HCT116 (cell line): ENCODE measurements around the gene CCDC92B. TPM values are rescaled to one million over a fixed set of nuclear protein-coding genes. Genes with fewer than 3 reads are reported as not detected.

Experiments used
- ATAC-seq: fragments of 200-7000 bp; cut with Tn5 transposase; 2 replicates; pipeline ENCODE4 v1.9.1; 2020; ENCODE audit warnings: mild to moderate bottlenecking, moderate library complexity
- BruUV-seq: library from RNA; stranded (reverse); fragments of 400-500 nt; replicated peaks from 2 replicates; lab custom pipeline; 2021; lab: Mats Ljungman, UMichigan
- CTCF ChIA-PET: fragments of 300-600 bp; sonication (Branson Sonifier 250); formaldehyde crosslinking; loops from one replicate; lab custom pipeline; 2021; ENCODE audit warnings: antibody characterized with exemption; lab: Charles Lee
- POLR2A ChIA-PET: fragments of 300-600, 350-600 bp; sonication (Branson Sonifier 250); formaldehyde crosslinking; loops from one replicate; lab custom pipeline; 2021; ENCODE audit warnings: antibody characterized with exemption; lab: Charles Lee
- RAD21 ChIA-PET, 2 experiments: fragments of 300-600 bp; sonication (Branson Sonifier 250); formaldehyde crosslinking; loops; one replicate each; lab custom pipeline; 2023; ENCODE audit warnings: low total read pairs in 2 of 2; ENCODE audit not compliant: uncharacterized antibody in 2 of 2, unreplicated experiment in 2 of 2, low non-redundant PET in 1 of 2; lab: Charles Lee
- DNase-seq: peaks from one replicate; pipeline ENCODE4 v3.0.0-alpha.2; 2010; ENCODE audit warnings: low read depth, low spot score
- H2AFZ ChIP-seq: fragments of 200-600 bp; shearing (Covaris generic), sonication (generic); 2 replicates; pipeline ENCODE4 v1.6.1; 2017; ENCODE audit warnings: low read depth, mixed run types, mixed read lengths, antibody characterized with exemption, low read length; ENCODE audit not compliant: poor library complexity, severe bottlenecking
- H3K27ac ChIP-seq: 2 replicates; pipeline ENCODE4 v1.5.1; 2012; ENCODE audit warnings: low read depth, low read length
- H3K27me3 ChIP-seq: fragments of 200-600 bp; sonication (generic); 2 replicates; pipeline ENCODE4 v1.6.1; 2016; ENCODE audit warnings: mixed run types, low read length, mixed read lengths; ENCODE audit not compliant: insufficient read depth
- H3K36me3 ChIP-seq, 2 experiments: fragments of 200-500 bp in 1 of 2; fragments of 200-600 bp in 1 of 2; sonication (Bioruptor generic) in 1 of 2; sonication (generic) in 1 of 2; 2 replicates each; pipeline versions ENCODE4 v1.5.1 to v1.6.1; 2014 to 2016; ENCODE audit warnings: low read length in 2 of 2, inconsistent platforms in 1 of 2, mixed read lengths in 1 of 2, mixed run types in 1 of 2; ENCODE audit not compliant: insufficient read depth in 2 of 2, control insufficient read depth in 1 of 2
- H3K4me1 ChIP-seq, 2 experiments: fragments of 200-600 bp in 1 of 2; sonication (generic) in 1 of 2; 2 replicates each; pipeline versions ENCODE4 v1.5.1 to v1.6.1; 2012 to 2017; ENCODE audit warnings: low read length in 2 of 2, inconsistent platforms in 1 of 2, mild to moderate bottlenecking in 1 of 2, mixed read lengths in 1 of 2, mixed run types in 1 of 2, moderate library complexity in 1 of 2; ENCODE audit not compliant: insufficient read depth in 2 of 2, control insufficient read depth in 1 of 2
- H3K4me2 ChIP-seq: fragments of 200-600 bp; sonication (generic); 2 replicates; pipeline ENCODE4 v1.6.1; 2017; ENCODE audit warnings: mixed run types, low read length, mixed read lengths
- H3K4me3 ChIP-seq, 2 experiments: fragments of 200-600 bp in 1 of 2; sonication (generic) in 1 of 2; replicated peaks in 1 of 2; 2 replicates each; pipeline ENCODE4 v1.5.1; 2011 to 2016; ENCODE audit warnings: low read length in 2 of 2, control low read depth in 1 of 2, low read depth in 1 of 2, mild to moderate bottlenecking in 1 of 2, mixed read lengths in 1 of 2, mixed run types in 1 of 2
- H3K79me2 ChIP-seq: fragments of 200-600 bp; sonication (generic); 2 replicates; pipeline ENCODE4 v1.6.1; 2017; ENCODE audit warnings: mild to moderate bottlenecking, mixed run types, low read length, moderate library complexity, mixed read lengths; ENCODE audit not compliant: insufficient read depth
- H3K9ac ChIP-seq: fragments of 200-600 bp; sonication (generic); 2 replicates; pipeline ENCODE4 v1.6.1; 2016; ENCODE audit warnings: low read length, mixed read lengths
- H3K9me2 ChIP-seq: fragments of 200-600 bp; sonication (generic), shearing (Covaris generic); 2 replicates; pipeline ENCODE4 v1.6.1; 2017; ENCODE audit warnings: mixed run types, mild to moderate bottlenecking, moderate library complexity; ENCODE audit not compliant: insufficient read depth
- H3K9me3 ChIP-seq, 2 experiments: fragments of 200-500 bp in 1 of 2; fragments of 200-600 bp in 1 of 2; sonication (Bioruptor generic) in 1 of 2; sonication (generic) in 1 of 2; 2 replicates each; pipeline ENCODE4 v1.6.1; 2014 to 2017; ENCODE audit warnings: low read length in 2 of 2, mixed read lengths in 2 of 2, inconsistent platforms in 1 of 2, low read depth in 1 of 2, mild to moderate bottlenecking in 1 of 2, mixed run types in 1 of 2, moderate library complexity in 1 of 2; ENCODE audit not compliant: control insufficient read depth in 1 of 2, insufficient read depth in 1 of 2
- H4K20me1 ChIP-seq: fragments of 200-600 bp; sonication (generic), shearing (Covaris generic); 2 replicates; pipeline ENCODE4 v1.6.1; 2017; ENCODE audit warnings: mixed run types, mild to moderate bottlenecking, moderate library complexity; ENCODE audit not compliant: insufficient read depth
- CBX3 ChIP-seq: IDR thresholded peaks from 2 replicates; pipeline ENCODE4 v1.6.1; 2012; ENCODE audit warnings: low read depth
- CEBPB ChIP-seq: IDR thresholded peaks from 2 replicates; pipeline ENCODE4 v1.6.1; 2012; ENCODE audit warnings: low read depth
- CTCF ChIP-seq, 3 experiments: fragments of 200-600 bp in 1 of 3; sonication (generic) in 1 of 3; IDR thresholded peaks in 2 of 3; conservative IDR thresholded peaks in 1 of 3; 2 replicates each; pipeline ENCODE4 v1.5.1; 2012 to 2017; ENCODE audit warnings: low read depth in 2 of 3, low read length in 2 of 3, antibody characterized with exemption in 1 of 3, borderline replicate concordance in 1 of 3, control low read depth in 1 of 3, mild to moderate bottlenecking in 1 of 3, mixed read lengths in 1 of 3, mixed run types in 1 of 3, moderate library complexity in 1 of 3; ENCODE audit not compliant: insufficient read depth in 1 of 3
- JUND ChIP-seq: IDR thresholded peaks from 2 replicates; pipeline ENCODE4 v1.6.1; 2012
- MAX ChIP-seq: IDR thresholded peaks from 2 replicates; pipeline ENCODE4 v1.6.1; 2012
- POLR2A ChIP-seq: IDR thresholded peaks from 2 replicates; pipeline ENCODE4 v1.7.0; 2011; ENCODE audit warnings: borderline replicate concordance; ENCODE audit not compliant: insufficient read depth, insufficient read length; ENCODE audit errors: extremely low read depth
- POLR2AphosphoS5 ChIP-seq: IDR thresholded peaks from 2 replicates; pipeline ENCODE4 v1.6.1; 2011; ENCODE audit warnings: mild to moderate bottlenecking, low read depth, low read length, moderate library complexity
- SP1 ChIP-seq: IDR thresholded peaks from 2 replicates; pipeline ENCODE4 v1.6.1; 2012; ENCODE audit warnings: low read depth
- SRF ChIP-seq: IDR thresholded peaks from 2 replicates; pipeline ENCODE4 v1.6.1; 2012; ENCODE audit warnings: low read depth
- TCF7L2 ChIP-seq: IDR thresholded peaks from 2 replicates; pipeline ENCODE4 v1.7.0; 2011; ENCODE audit warnings: borderline replicate concordance, inconsistent platforms; ENCODE audit not compliant: insufficient read depth, insufficient read length; ENCODE audit errors: extremely low read depth
- YY1 ChIP-seq: IDR thresholded peaks from 2 replicates; pipeline ENCODE4 v1.6.1; 2011; ENCODE audit warnings: low read length, low read depth, moderate library complexity, mild to moderate bottlenecking; ENCODE audit not compliant: insufficient replicate concordance; ENCODE audit errors: extremely low read depth
- ZFX ChIP-seq: fragments of 450-650 bp; IDR thresholded peaks from 2 replicates; pipeline ENCODE4 v1.6.1; 2017
- ZNF274 ChIP-seq: fragments of 200-500 bp; sonication (Bioruptor generic); IDR thresholded peaks from 2 replicates; pipeline ENCODE4 v1.6.1; 2014; ENCODE audit warnings: mild to moderate bottlenecking, low read depth, low read length, inconsistent platforms
- intact Hi-C: fragments of 100-400 bp; cut with micrococcal nuclease; formaldehyde crosslinking; loops from 2 replicates; pipeline ENCODE4 v1.10.0; 2022
- total RNA-seq: library from RNA; stranded (reverse); gene quantifications from one replicate; pipeline ENCODE4 v1.2.1, GENCODE V29; 2021; ENCODE audit not compliant: unreplicated experiment

Gene CCDC92B
- total RNA-seq, 1 experiment from 2014 or later = 0.17 TPM

- DNase-seq (no peak), ATAC-seq (no peak)
- peaks cover 15 to 46% of the 10 kb centered on the region in 2 experiments for H3K36me3 ChIP-seq
- no peak for TF ChIP-seq ZNF274
- no peak for TF ChIP-seq SP1
- no peak for TF ChIP-seq CBX3
- TF ChIP-seq ZFX = no peak
- no peak for TF ChIP-seq CTCF (IDR thresholded peaks at IDR 0.05 in 2 of 3, conservative IDR thresholded peaks at IDR 0.05 in 1 of 3; ENCODE audit: borderline replicate concordance in 1 of 3, insufficient read depth in 1 of 3, low read depth in 2 of 3, low read length in 2 of 3)
- ChIA-PET RAD21 (no interaction called here), POLR2A (no interaction called here), CTCF (no interaction called here)
- H3K9me2 ChIP-seq = no peaks in the 10 kb centered on the region
- H3K9me3 ChIP-seq = no peaks in the 10 kb centered on the region
- H4K20me1 ChIP-seq = peaks cover 17% of the 10 kb centered on the region; the same call in 1 of the 2 replicates
- no peaks in the 10 kb centered on the region for H3K27me3 ChIP-seq
- no peak overlapping the region for H3K4me3 ChIP-seq
- BruUV-seq = no TSS peak
- no peak overlapping the region for H2AFZ ChIP-seq
- peaks cover 14 to 17% of the 10 kb centered on the region in 2 experiments for H3K4me1 ChIP-seq
- H3K4me2 ChIP-seq = no peak overlapping the region
- H3K79me2 ChIP-seq = peaks cover 64% of the 10 kb centered on the region
- intact Hi-C loops = no loop called here
- H3K9ac ChIP-seq = no peak overlapping the region
- no peak overlapping the region; the same call in 1 of the 2 replicates for H3K27ac ChIP-seq
Measured at GRCh38 chr17:2704031-2704889, 45.2 kb downstream of the CCDC92B start.

GRCh38 chr17:2703606-2704005 is 45.8 kb downstream of the CCDC92B start:
- no peak overlapping the region for H3K4me2 ChIP-seq
- ChIA-PET CTCF (no interaction called here), RAD21 (no interaction called here), POLR2A (no interaction called here)
- intact Hi-C loops = no loop called here
- no peak overlapping the region for H3K9ac ChIP-seq
- H3K9me2 ChIP-seq = no peaks in the 10 kb centered on the region
- no peak overlapping the region for H2AFZ ChIP-seq
- no peak overlapping the region for H3K4me3 ChIP-seq
- H3K27ac ChIP-seq = no peak overlapping the region
- DNase-seq (no peak), ATAC-seq (no peak)
- H3K79me2 ChIP-seq = peaks cover 57% of the 10 kb centered on the region
- peaks cover 17% of the 10 kb centered on the region; the same call in 1 of the 2 replicates for H4K20me1 ChIP-seq
- TF ChIP-seq CBX3 = no peak
- no peak for TF ChIP-seq POLR2AphosphoS5
- no peak for TF ChIP-seq TCF7L2
- no peak for TF ChIP-seq ZNF274
- TF ChIP-seq CTCF (IDR thresholded peaks at IDR 0.05 in 2 of 3, conservative IDR thresholded peaks at IDR 0.05 in 1 of 3; ENCODE audit: borderline replicate concordance in 1 of 3, insufficient read depth in 1 of 3, low read depth in 2 of 3, low read length in 2 of 3) = no peak
- no peak for TF ChIP-seq JUND
- no peak for TF ChIP-seq ZFX
- no peak for TF ChIP-seq SRF
- no peak for TF ChIP-seq SP1
- no peak for TF ChIP-seq MAX
- no peak for TF ChIP-seq CEBPB
- no peak for TF ChIP-seq YY1
- no peak for TF ChIP-seq POLR2A
- H3K4me1 ChIP-seq = peaks cover 7 to 10% of the 10 kb centered on the region in 2 experiments
- H3K9me3 ChIP-seq = no peaks in the 10 kb centered on the region
- BruUV-seq = no TSS peak
- peaks cover 20 to 46% of the 10 kb centered on the region in 2 experiments for H3K36me3 ChIP-seq
- no peaks in the 10 kb centered on the region for H3K27me3 ChIP-seq
